ENCODE data around the gene NELL2.

GRCh38 chr12:44881197-44881596 is 5.1 kb upstream of the NELL2 start:
- TF ChIP-seq CTCF (IDR thresholded peaks at IDR 0.05; ENCODE audit: low read depth, low read length, missing input control) (no peak), JUND (IDR thresholded peaks at IDR 0.05) (no peak), SP1 (IDR thresholded peaks at IDR 0.05) (no peak)

Measured in liver (tissue), 3 donors.